ENCODE measurements around the gene RPA1.

DNA sequence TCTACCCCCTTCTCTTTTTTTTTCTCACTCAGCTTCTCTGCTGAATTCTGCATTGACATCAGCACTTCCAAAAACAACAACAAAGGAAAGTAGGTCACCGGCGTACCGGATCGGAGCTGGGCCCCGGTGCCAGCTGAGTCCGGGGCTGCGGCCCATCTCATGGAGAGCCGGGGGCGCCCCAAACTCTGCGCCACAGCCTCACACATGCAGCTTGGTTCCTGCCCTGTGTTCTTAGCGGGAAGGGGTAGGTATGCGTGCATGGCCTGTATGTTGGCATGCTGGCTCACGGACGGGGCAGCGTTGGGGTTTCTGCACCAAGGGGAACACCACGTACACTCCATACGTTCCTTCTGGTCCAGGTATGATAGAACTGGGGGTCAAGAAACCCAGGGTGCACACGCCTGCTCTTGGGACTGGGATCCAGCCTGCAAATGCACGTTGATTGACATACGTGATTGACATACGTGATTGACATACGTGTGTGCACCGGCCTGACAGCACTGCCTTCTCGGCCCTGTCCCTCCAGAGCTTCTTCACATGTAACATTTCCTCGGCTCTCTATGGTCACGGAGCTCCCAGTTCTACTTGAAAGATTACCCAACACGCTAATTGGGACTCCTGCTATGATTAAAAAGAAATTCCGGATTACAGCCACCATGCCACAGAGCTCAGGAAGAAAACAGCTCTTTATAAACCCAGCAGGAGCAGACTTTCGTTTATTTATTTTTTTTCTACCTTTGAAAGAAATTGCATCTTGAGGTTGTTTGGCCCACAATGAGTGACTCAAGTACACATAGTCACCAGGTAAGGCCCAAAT lies 88.7 kb downstream of the RPA1 start:
- no peak for TF ChIP-seq CTCF (IDR thresholded peaks at IDR 0.05)
- no peak for TF ChIP-seq EP300 (IDR thresholded peaks at IDR 0.05)
- TF ChIP-seq POLR2AphosphoS5 (IDR thresholded peaks at IDR 0.05), result no peak
- TF ChIP-seq POLR2A (IDR thresholded peaks at IDR 0.05), result no peak
